GM12864 (cell line): ENCODE results near the gene CFHR2.
"Not testable (repeated sequence)": the region's sequence is repeated elsewhere in the genome, so short reads cannot be mapped to it uniquely, and the experiment has no call there.

Experiments used
- DNase-seq: peaks from one replicate; pipeline ENCODE4 v3.0.0-alpha.2; 2011; ENCODE audit warnings: low read depth
- H3K4me3 ChIP-seq: 2 replicates; pipeline ENCODE4 v1.5.1; 2011; ENCODE audit warnings: mild to moderate bottlenecking, low read depth, low read length, control low read depth
- CTCF ChIP-seq: IDR thresholded peaks from 2 replicates; pipeline ENCODE4 v1.5.1; 2011; ENCODE audit warnings: low read depth, mild to moderate bottlenecking, moderate library complexity, low read length, control low read depth, inconsistent platforms; ENCODE audit errors: missing control alignments

CFHR2 gene

DNA sequence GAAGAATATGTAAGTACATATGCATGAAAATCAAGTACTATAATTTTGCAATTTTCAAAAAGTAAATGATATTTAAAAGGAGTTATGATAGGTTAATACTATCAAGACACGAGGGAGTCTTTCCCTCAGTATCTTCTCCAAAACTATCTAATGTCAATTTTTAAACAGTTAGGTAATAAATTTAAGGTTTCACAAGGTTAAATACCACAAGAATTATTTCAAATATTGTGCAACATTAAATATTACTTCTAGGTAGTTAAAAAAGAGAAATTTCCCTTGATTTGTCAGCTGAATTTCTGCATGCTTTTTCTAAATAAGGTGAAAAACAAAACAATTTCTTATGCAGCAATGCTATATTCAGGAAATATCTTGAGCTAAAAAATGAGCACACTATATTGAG, 37.3 kb downstream of the CFHR2 start:
- no peak for TF ChIP-seq CTCF
- no peak overlapping the region for H3K4me3 ChIP-seq
- DNase-seq, result no peak

DNA sequence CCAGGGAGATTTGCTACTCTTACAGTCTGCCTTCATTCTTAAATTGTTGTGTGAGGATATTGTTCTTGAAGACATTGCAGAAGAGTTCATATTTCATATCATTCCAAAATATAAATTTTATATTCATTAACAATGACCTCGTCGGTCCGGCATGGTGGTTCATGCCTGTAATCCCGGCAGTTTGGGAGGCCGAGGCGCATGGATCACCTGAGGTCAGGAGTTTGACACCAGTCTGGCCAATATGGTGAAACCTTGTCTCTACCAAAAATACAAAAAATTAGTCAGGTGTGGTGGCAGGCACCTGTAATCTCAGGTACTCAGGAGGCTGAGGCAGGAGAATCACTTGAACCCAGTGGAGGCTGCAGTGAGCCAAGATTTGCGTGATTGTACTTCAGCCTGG, 38.7 kb downstream of the CFHR2 start:
- not testable (repeated sequence) for H3K4me3 ChIP-seq, DNase-seq

DNA sequence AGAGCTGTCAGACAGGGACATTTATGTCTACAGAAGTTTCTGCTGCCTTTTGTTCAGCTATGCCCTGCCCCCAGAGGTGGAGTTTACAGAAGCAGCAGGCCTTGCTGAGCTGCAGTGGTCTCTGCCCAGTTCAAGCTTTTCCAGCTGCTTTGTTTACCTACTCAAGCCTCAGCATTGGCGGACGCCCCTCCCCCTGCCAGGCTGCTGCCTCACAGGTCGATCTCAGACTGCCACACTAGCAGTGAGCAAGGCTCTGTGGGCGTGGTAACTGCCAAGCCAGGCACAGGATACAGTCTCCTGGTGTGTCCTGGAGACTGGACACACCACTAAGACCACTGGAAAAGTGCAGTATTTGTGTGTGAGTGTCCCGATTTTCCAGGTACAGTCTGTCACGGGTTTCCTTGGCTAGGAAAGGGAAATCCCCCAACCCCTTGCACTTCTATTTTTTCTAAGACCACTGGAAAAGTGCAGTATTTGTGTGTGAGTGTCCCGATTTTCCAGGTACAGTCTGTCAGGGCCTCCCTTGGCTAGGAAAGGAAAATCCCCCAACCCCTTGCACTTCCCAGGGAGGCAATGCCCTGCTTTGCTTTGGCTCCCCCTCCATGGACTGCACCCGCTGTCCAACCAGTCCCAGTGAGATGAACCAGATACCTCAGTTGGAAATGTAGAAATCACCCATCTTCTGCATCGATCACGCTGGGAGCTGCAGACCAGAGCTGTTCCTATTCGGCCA, 48.5 kb downstream of the CFHR2 start:
- DNase-seq, H3K4me3 ChIP-seq: not testable (repeated sequence)

DNA sequence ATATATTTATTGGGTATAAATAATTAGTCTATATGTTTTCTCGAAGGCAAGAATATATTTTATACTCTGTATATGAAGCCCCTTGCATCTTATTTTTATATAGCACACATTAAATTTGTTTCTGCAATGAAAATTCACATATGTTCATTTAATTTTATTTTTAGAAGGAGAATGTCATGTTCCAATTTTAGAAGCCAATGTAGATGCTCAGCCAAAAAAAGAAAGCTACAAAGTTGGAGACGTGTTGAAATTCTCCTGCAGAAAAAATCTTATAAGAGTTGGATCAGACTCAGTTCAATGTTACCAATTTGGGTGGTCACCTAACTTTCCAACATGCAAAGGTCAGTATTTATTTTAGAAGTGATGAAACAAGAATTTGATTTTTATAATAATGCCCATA, 50.4 kb downstream of the CFHR2 start:
- no peak for TF ChIP-seq CTCF
- no peak for DNase-seq
- H3K4me3 ChIP-seq, result no peak overlapping the region

DNA sequence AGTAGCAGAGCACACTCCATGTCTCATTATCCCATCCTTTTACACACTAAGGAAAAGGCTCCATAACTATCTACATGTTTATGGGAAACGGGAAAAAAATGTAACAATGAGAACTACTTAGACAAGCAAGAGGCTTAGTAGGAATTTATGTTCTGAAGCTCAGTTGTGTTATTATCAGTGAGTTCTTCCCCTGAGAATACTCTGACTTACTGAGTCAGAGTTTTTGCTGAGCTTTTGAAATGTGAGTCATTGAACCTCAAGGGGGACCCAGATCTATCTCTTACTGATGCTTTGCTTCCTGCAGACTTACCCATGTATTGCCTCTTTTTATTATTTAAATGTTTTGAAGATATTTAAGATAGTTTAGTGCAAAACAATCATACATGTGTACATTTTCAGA, 53.9 kb downstream of the CFHR2 start:
- H3K4me3 ChIP-seq, result no peak overlapping the region
- DNase-seq, result no peak
- TF ChIP-seq CTCF, result no peak

DNA sequence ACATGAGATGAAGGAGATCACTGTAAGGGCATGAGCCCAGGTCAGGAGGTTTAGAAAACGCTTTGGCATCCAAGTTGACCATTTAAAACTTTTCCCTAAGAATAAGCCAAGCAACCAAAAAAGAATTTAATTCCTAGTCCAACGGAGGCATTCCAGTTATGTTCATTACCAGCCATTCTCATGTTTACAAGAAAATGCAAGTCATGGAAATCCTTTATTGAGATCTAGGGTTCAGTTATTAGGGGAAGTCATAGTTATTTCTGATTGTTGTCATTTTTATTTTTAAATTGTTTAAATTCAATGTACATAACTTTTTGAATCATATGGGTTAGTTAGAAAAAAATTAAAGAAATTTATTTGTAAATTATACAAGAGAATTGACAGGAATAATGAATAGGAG, 58.3 kb downstream of the CFHR2 start:
- TF ChIP-seq CTCF, result no peak
- no peak overlapping the region for H3K4me3 ChIP-seq
- no peak for DNase-seq

- TF ChIP-seq CTCF, result no peak
- H3K4me3 ChIP-seq, result no peak overlapping the region
- no peak for DNase-seq
These were observed 59.6 kb downstream of the CFHR2 start for GRCh38 chr1:197003132-197003531.

GRCh38 chr1:197008861-197009260, 65.3 kb downstream of the CFHR2 start:
- no peak overlapping the region for H3K4me3 ChIP-seq
- DNase-seq, result no peak
- TF ChIP-seq CTCF, result no peak
